ENCODE measurements around the gene KRTAP19-4.
"Not testable (repeated sequence)": the region's sequence is repeated elsewhere in the genome, so short reads cannot be mapped to it uniquely, and the experiment has no call there.

KRTAP19-4 gene

GRCh38 chr21:30515681-30516080 lies 18.7 kb upstream of the KRTAP19-4 start:
- no peaks in the 10 kb centered on the region for H3K27me3 ChIP-seq (ENCODE audit: control insufficient read depth, low read length)
- no peaks in the 10 kb centered on the region for H4K20me1 ChIP-seq (ENCODE audit: control insufficient read depth, insufficient read depth, low read depth, low read length)
- no peaks in the 10 kb centered on the region for H3K9me3 ChIP-seq (ENCODE audit: control insufficient read depth, insufficient read depth, low read length)
- H3K36me3 ChIP-seq (ENCODE audit: control insufficient read depth, low read length): no peaks in the 10 kb centered on the region
- H3K4me3 ChIP-seq (ENCODE audit: low read length): no peak overlapping the region
- H3K27ac ChIP-seq (ENCODE audit: low read depth, low read length): no peak overlapping the region
- no peaks in the 10 kb centered on the region for H3K79me2 ChIP-seq (ENCODE audit: control insufficient read depth, low read length)
- H3K4me1 ChIP-seq (ENCODE audit: control insufficient read depth, low read length): no peaks in the 10 kb centered on the region
- no peaks in the 10 kb centered on the region for H3F3A ChIP-seq (ENCODE audit: control insufficient read depth, insufficient read depth)
- no peak for TF ChIP-seq CTCF (IDR thresholded peaks at IDR 0.05; ENCODE audit: low read depth, low read length, poor library complexity, severe bottlenecking)
- no peak for TF ChIP-seq EZH2phosphoT487 (IDR thresholded peaks at IDR 0.05; ENCODE audit: borderline replicate concordance, low read length)
- no peak overlapping the region for H3K4me2 ChIP-seq (ENCODE audit: low read length)
- H3K9me2 ChIP-seq (replicated peaks; ENCODE audit: control insufficient read depth, low read length): no peaks in the 10 kb centered on the region

- not testable (repeated sequence) for H3K36me3 ChIP-seq (ENCODE audit: control insufficient read depth, low read length); H3K4me1 ChIP-seq (ENCODE audit: control insufficient read depth, low read length); H4K20me1 ChIP-seq (ENCODE audit: control insufficient read depth, insufficient read depth, low read depth, low read length); H3K27me3 ChIP-seq (ENCODE audit: control insufficient read depth, low read length); H3K9me2 ChIP-seq (replicated peaks; ENCODE audit: control insufficient read depth, low read length); H3K9me3 ChIP-seq (ENCODE audit: control insufficient read depth, insufficient read depth, low read length); H3F3A ChIP-seq (ENCODE audit: control insufficient read depth, insufficient read depth); H3K4me3 ChIP-seq (ENCODE audit: low read length); H3K27ac ChIP-seq (ENCODE audit: low read depth, low read length); H3K4me2 ChIP-seq (ENCODE audit: low read length); H3K79me2 ChIP-seq (ENCODE audit: control insufficient read depth, low read length)
- peak; percentile 64 for TF ChIP-seq CTCF (IDR thresholded peaks at IDR 0.05; ENCODE audit: low read depth, low read length, poor library complexity, severe bottlenecking)
These were observed 8.7 kb upstream of the KRTAP19-4 start for GRCh38 chr21:30505621-30506205.

GRCh38 chr21:30502041-30502440 lies 5.1 kb upstream of the KRTAP19-4 start, which contains the start of gene KRTAP19-5:
Gene KRTAP19-5 (minus strand): TSS chr21:30502141. CDS start chr21:30502090, 51 bp downstream.
- no peaks in the 10 kb centered on the region for H3K9me3 ChIP-seq (ENCODE audit: control insufficient read depth, insufficient read depth, low read length)
- TF ChIP-seq EZH2phosphoT487 (IDR thresholded peaks at IDR 0.05; ENCODE audit: borderline replicate concordance, low read length) (no peak), CTCF (IDR thresholded peaks at IDR 0.05; ENCODE audit: low read depth, low read length, poor library complexity, severe bottlenecking) (no peak)
- no peaks in the 10 kb centered on the region for H3K4me1 ChIP-seq (ENCODE audit: control insufficient read depth, low read length)
- no peaks in the 10 kb centered on the region for H3F3A ChIP-seq (ENCODE audit: control insufficient read depth, insufficient read depth)
- no peaks in the 10 kb centered on the region for H3K79me2 ChIP-seq (ENCODE audit: control insufficient read depth, low read length)
- no peaks in the 10 kb centered on the region for H3K36me3 ChIP-seq (ENCODE audit: control insufficient read depth, low read length)
- no peaks in the 10 kb centered on the region for H3K27me3 ChIP-seq (ENCODE audit: control insufficient read depth, low read length)
- H3K27ac ChIP-seq (ENCODE audit: low read depth, low read length): no peak within 1 kb of the TSS
- no peaks in the 10 kb centered on the region for H3K9me2 ChIP-seq (replicated peaks; ENCODE audit: control insufficient read depth, low read length)
- no peaks in the 10 kb centered on the region for H4K20me1 ChIP-seq (ENCODE audit: control insufficient read depth, insufficient read depth, low read depth, low read length)
- H3K4me2 ChIP-seq (ENCODE audit: low read length): no peak within 1 kb of the TSS
- H3K4me3 ChIP-seq (ENCODE audit: low read length): no peak within 1 kb of the TSS
